Naive B cell (primary cell): ENCODE measurements around the gene CBFA2T2. TPM values are rescaled to one million over a fixed set of nuclear protein-coding genes. Genes with fewer than 3 reads are reported as not detected.

Source experiments
- ATAC-seq, 2 donors: fragments of 150-1000 bp; cut with Tn5 transposase; 2 replicates each; pipeline ENCODE4 v1.10.0; 2021; ENCODE audit warnings: low read depth in 2 of 2, mild to moderate bottlenecking in 2 of 2, moderate library complexity in 2 of 2
- DNase-seq: peaks from one replicate; pipeline ENCODE4 v3.0.0; 2022
- H3K27ac Mint-ChIP-seq, 6 donors: one replicate each; pipeline ENCODE4 v1.8.0; 2020 to 2022; ENCODE audit warnings: mild to moderate bottlenecking in 6 of 6, mixed read lengths in 6 of 6, moderate library complexity in 5 of 6, inconsistent platforms in 2 of 6
- H3K27me3 Mint-ChIP-seq, 3 donors: one replicate each; pipeline ENCODE4 v1.8.0; 2021 to 2022; ENCODE audit warnings: mixed read lengths in 3 of 3, mild to moderate bottlenecking in 1 of 3
- H3K36me3 Mint-ChIP-seq, 2 donors: one replicate each; pipeline ENCODE4 v1.8.0; 2020 to 2022; ENCODE audit warnings: mixed read lengths in 2 of 2, inconsistent platforms in 1 of 2, mild to moderate bottlenecking in 1 of 2
- H3K4me1 Mint-ChIP-seq, 3 donors: one replicate each; pipeline ENCODE4 v1.8.0; 2020 to 2022; ENCODE audit warnings: mixed read lengths in 3 of 3, inconsistent platforms in 1 of 3, mild to moderate bottlenecking in 1 of 3, moderate library complexity in 1 of 3
- H3K4me3 Mint-ChIP-seq, 8 donors: one replicate each; pipeline ENCODE4 v1.8.0; 2020 to 2022; ENCODE audit warnings: mild to moderate bottlenecking in 8 of 8, mixed read lengths in 8 of 8, moderate library complexity in 8 of 8, inconsistent platforms in 2 of 8
- H3K9me3 Mint-ChIP-seq, 7 donors: one replicate each; pipeline ENCODE4 v1.8.0; 2020 to 2022; ENCODE audit warnings: mixed read lengths in 7 of 7, mild to moderate bottlenecking in 5 of 7, inconsistent platforms in 2 of 7, moderate library complexity in 1 of 7
- polyA plus RNA-seq, 6 donors: library from polyadenylated mRNA; unstranded; fragments of 300-500 nt; fragmentation: Illumina TruSeq; gene quantifications; one replicate each; pipeline ENCODE4 v1.2.3, GENCODE V29; 2021; ENCODE audit warnings: low read depth in 6 of 6

Gene CBFA2T2
- polyA plus RNA-seq, 6 donors from 2014 or later, result 6.1 to 25.9 (median 15.4) TPM

DNA sequence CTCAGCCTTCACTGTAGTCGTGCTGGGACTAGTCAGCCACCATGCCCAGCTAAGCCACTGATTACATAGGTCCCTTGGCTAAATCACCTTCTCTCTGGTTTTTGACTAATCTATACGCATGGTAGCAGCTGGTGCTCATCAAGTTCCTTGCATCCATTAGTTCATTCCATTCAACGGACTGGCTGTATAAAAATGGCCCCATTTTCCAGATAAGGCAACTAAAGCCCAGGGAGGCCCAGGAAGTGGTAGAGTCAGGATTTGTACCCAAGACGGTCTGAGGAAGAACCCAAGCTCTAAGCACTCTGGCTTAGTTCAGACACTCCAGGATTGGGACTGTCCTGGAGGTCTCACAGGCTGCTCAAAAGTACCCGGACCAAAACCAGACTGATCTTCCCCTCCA, 191.4 kb downstream of the CBFA2T2 start:
- no peak for DNase-seq
- no peak for ATAC-seq
- Mint-ChIP-seq H3K27me3 (no peaks in the 10 kb centered on the region), H3K36me3 (no peaks in the 10 kb centered on the region), H3K27ac (peak overlapping the region in 1 of 6 donors; percentile 10), H3K9me3 (no peaks in the 10 kb centered on the region), H3K4me1 (peaks cover 24 to 29% (median 28%) of the 10 kb centered on the region in 3 donors), H3K4me3 (no peak overlapping the region)

DNA sequence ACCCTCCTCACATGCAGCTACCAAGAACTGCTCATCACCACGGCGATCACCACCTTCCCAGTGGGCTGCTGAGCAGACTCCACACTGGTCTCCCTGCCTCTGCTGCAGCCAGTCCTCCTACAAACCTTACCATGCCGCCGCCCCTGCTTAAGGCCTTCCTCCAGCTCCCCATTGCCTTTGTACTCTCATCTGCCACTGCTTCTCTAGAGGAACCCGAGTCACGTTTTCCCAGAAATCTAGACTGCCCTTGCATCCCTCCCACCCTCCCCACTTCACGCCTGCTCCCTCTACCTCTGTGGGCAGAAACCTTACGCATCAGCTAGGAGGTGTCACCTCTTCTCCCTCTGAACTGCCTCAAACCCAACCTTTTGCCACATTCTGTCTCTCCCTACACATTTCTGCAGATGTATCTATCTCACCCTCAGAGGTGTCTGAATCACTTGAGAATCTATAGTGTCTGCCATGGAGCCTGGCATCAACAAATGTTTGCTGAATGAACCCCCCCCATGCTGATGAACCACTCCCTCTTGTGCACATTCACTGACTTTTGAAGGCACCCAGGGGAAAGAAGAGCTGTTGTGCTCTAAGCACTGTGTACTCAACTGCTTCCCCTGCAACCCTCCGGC, 191.9 kb downstream of the CBFA2T2 start:
- no peaks in the 10 kb centered on the region for H3K36me3 Mint-ChIP-seq
- H3K9me3 Mint-ChIP-seq, result no peaks in the 10 kb centered on the region
- peaks cover 29 to 35% (median 32%) of the 10 kb centered on the region in 3 donors for H3K4me1 Mint-ChIP-seq
- ATAC-seq (no peak), DNase-seq (no peak)
- no peaks in the 10 kb centered on the region for H3K27me3 Mint-ChIP-seq
- peak overlapping the region in 1 of 8 donors; percentile 42 for H3K4me3 Mint-ChIP-seq
- peak overlapping the region in 1 of 6 donors; percentile 87 for H3K27ac Mint-ChIP-seq

DNA sequence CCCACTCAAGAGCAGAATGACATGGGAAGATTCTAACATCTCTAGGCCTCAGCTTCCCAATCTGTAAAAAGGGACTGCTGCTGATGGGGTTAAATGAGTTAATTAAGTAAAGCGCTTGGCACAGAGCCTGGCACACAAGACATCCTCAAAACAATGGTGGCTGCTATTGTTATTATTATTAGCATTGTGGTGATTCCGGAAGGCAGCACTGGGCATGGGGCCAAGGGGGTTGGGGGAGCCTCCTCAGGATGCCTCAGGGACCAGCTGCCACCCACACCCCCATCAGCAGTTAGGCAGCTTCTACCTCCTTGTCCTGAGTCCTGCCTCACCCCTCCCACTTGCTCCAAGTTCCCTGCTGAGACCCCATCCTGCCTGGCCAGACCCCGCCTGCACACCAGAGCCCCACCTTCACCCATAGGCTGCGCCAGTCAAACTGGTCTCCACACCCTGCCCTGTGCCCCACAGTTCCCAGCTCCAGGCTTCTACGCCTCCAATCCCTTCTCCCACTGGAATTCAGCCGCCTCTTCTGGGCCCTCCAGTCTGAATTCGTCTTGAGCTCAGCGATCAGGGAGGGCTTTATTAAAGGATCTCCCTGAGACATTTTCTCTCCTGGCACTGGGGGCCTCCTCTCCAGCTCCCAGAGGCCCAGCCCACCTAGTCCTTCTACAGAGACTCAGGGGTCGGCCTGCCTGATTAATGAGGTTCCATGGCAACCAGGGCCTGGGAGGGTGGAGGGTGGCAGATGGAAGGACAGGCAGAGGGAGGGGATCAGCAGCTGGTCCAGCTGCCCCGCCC, 194.8 kb downstream of the CBFA2T2 start:
- ATAC-seq (no peak), DNase-seq (no peak)
- Mint-ChIP-seq H3K36me3 (no peaks in the 10 kb centered on the region), H3K4me3 (peak overlapping the region; percentile 72 to 86 (median 78)), H3K4me1 (peaks cover 20 to 23% (median 20%) of the 10 kb centered on the region in 3 donors), H3K27ac (peak overlapping the region in 4 of 6 donors; percentile 11 to 94 (median 78)), H3K27me3 (no peaks in the 10 kb centered on the region), H3K9me3 (no peaks in the 10 kb centered on the region)

GRCh38 chr20:33685328-33686099, 195.6 kb downstream of the CBFA2T2 start:
- Mint-ChIP-seq H3K36me3 (no peaks in the 10 kb centered on the region), H3K4me3 (peak overlapping the region; percentile 72 to 86 (median 78)), H3K9me3 (no peaks in the 10 kb centered on the region), H3K27me3 (no peaks in the 10 kb centered on the region), H3K27ac (peak overlapping the region in 4 of 6 donors; percentile 76 to 94 (median 84)), H3K4me1 (peaks cover 18 to 19% (median 19%) of the 10 kb centered on the region in 3 donors)
- ATAC-seq (peak; percentile 27 to 43), DNase-seq (peak; percentile 51)

GRCh38 chr20:33686100-33686983, 196.4 kb downstream of the CBFA2T2 start, which contains the start of gene E2F1:
Gene E2F1 (minus strand): TSS chr20:33686385. CDS start chr20:33686264, 121 bp downstream.
- peak; percentile 94 for DNase-seq
- H3K9me3 Mint-ChIP-seq, result no peaks in the 10 kb centered on the region
- H3K4me1 Mint-ChIP-seq, result peaks cover 18 to 20% (median 19%) of the 10 kb centered on the region in 3 donors
- H3K27ac Mint-ChIP-seq, result peak within 1 kb of the TSS; percentile 16 to 94 (median 80)
- H3K27me3 Mint-ChIP-seq, result no peaks in the 10 kb centered on the region
- H3K4me3 Mint-ChIP-seq, result peak within 1 kb of the TSS; percentile 80 to 93 (median 87)
- peak; percentile 94 to 96 for ATAC-seq
- H3K36me3 Mint-ChIP-seq, result no peaks in the 10 kb centered on the region

- Mint-ChIP-seq H3K27me3 (no peaks in the 10 kb centered on the region), H3K36me3 (no peaks in the 10 kb centered on the region), H3K4me3 (peak overlapping the region; percentile 80 to 93 (median 87)), H3K27ac (peak overlapping the region in 3 of 6 donors; percentile 15 to 87 (median 16)), H3K9me3 (no peaks in the 10 kb centered on the region), H3K4me1 (peaks cover 18 to 19% (median 18%) of the 10 kb centered on the region in 3 donors)
- ATAC-seq (no peak), DNase-seq (no peak)
These were observed 197.1 kb downstream of the CBFA2T2 start for GRCh38 chr20:33686984-33687366.

DNA sequence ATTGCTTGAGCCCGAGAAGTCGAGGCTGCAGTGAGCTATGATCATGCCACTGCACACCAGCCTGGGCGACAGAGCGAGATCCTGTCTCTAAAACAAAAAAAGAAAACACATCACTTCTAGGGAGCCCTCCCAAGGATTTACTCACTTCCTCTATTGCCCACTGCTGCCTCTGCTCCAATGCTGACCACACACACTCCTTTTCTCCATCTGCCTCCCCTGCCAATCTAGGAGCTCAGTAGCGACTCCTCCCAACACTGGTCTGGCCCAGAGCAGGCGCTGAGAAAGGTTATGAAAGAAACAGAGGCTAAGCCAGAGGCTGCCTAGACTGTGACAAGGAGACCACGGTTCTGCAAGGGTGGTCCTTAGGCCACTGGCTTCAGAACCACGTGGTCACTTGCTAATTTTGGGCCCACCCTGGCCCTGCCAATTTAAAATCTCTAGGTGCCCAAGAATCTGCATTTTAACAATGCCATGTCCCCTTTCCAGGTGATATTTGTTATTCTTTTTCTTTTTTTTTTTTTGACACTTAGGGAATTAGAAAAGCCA, 197.5 kb downstream of the CBFA2T2 start:
- DNase-seq (no peak), ATAC-seq (no peak)
- H3K4me1 Mint-ChIP-seq, result peaks cover 17 to 19% (median 18%) of the 10 kb centered on the region in 3 donors
- peak overlapping the region in 1 of 6 donors; percentile 15 for H3K27ac Mint-ChIP-seq
- no peaks in the 10 kb centered on the region for H3K36me3 Mint-ChIP-seq
- peak overlapping the region in 7 of 8 donors; percentile 57 to 91 (median 80) for H3K4me3 Mint-ChIP-seq
- no peaks in the 10 kb centered on the region for H3K27me3 Mint-ChIP-seq
- no peaks in the 10 kb centered on the region for H3K9me3 Mint-ChIP-seq

GRCh38 chr20:33687993-33688937, 198.4 kb downstream of the CBFA2T2 start:
- Mint-ChIP-seq H3K4me1 (peaks cover 17 to 19% (median 18%) of the 10 kb centered on the region in 3 donors), H3K27ac (no peak overlapping the region), H3K27me3 (no peaks in the 10 kb centered on the region), H3K9me3 (no peaks in the 10 kb centered on the region), H3K4me3 (peak overlapping the region in 3 of 8 donors; percentile 27 to 87 (median 78)), H3K36me3 (no peaks in the 10 kb centered on the region)
- no peak for DNase-seq
- ATAC-seq, result no peak

DNA sequence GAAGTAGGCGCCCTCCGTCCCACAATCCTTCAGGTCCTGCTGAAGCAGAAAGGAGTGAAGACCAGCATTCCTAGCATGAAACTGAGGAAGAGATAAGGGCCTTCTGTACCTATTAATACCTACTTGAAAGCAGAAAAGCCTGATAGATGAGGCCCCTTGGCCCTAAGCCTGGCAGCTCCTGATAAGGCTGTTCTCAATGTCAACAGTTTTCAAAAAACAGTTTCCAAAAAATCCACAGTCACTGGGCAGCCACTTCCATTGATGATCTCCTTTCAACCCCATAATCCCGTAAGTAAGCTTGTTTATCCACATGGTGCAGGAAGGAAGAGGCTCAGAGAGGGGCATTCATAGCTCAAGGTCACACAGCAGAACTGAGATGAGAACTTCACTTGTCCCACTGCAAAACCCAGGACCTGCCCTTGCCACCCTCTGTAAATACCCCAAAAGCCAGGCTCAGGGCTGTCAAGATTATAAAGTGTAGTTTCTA, 199.1 kb downstream of the CBFA2T2 start:
- H3K4me3 Mint-ChIP-seq, result no peak overlapping the region
- no peak overlapping the region for H3K27ac Mint-ChIP-seq
- peaks cover 17 to 19% (median 18%) of the 10 kb centered on the region in 3 donors for H3K4me1 Mint-ChIP-seq
- DNase-seq (no peak), ATAC-seq (no peak)
- H3K9me3 Mint-ChIP-seq, result no peaks in the 10 kb centered on the region
- no peaks in the 10 kb centered on the region for H3K36me3 Mint-ChIP-seq
- no peaks in the 10 kb centered on the region for H3K27me3 Mint-ChIP-seq

- H3K36me3 Mint-ChIP-seq, result no peaks in the 10 kb centered on the region
- H3K4me1 Mint-ChIP-seq, result peaks cover 15 to 18% (median 17%) of the 10 kb centered on the region in 3 donors
- H3K4me3 Mint-ChIP-seq, result no peak overlapping the region
- no peaks in the 10 kb centered on the region for H3K27me3 Mint-ChIP-seq
- H3K27ac Mint-ChIP-seq, result no peak overlapping the region
- no peak for DNase-seq
- no peaks in the 10 kb centered on the region for H3K9me3 Mint-ChIP-seq
- no peak for ATAC-seq
These were observed 199.6 kb downstream of the CBFA2T2 start for GRCh38 chr20:33689493-33689892.

- H3K4me1 Mint-ChIP-seq, result peaks cover 10 to 18% (median 13%) of the 10 kb centered on the region in 3 donors
- H3K9me3 Mint-ChIP-seq, result no peaks in the 10 kb centered on the region
- no peaks in the 10 kb centered on the region for H3K27me3 Mint-ChIP-seq
- H3K27ac Mint-ChIP-seq, result no peak overlapping the region
- no peak for DNase-seq
- no peak overlapping the region for H3K4me3 Mint-ChIP-seq
- no peak for ATAC-seq
- no peaks in the 10 kb centered on the region for H3K36me3 Mint-ChIP-seq
These were observed 200.1 kb downstream of the CBFA2T2 start for GRCh38 chr20:33689973-33690372.
